Suprapubic skin (tissue), 4 donors: ENCODE results near the gene MAD1L1. TPM values are rescaled to one million over a fixed set of nuclear protein-coding genes. Genes with fewer than 3 reads are reported as not detected.

Experiments used
- DNase-seq, 2 donors: peaks; one replicate each; pipeline ENCODE4 v3.0.0-alpha.2; 2019; ENCODE audit warnings: low spot score in 2 of 2
- H3K27ac ChIP-seq: fragments of 200-600 bp; sonication (generic); one replicate; pipeline ENCODE4 v1.5.1; 2019
- H3K27me3 ChIP-seq: fragments of 200-600 bp; sonication (generic); one replicate; pipeline ENCODE4 v1.5.1; 2019
- H3K36me3 ChIP-seq: fragments of 200-600 bp; sonication (generic); one replicate; pipeline ENCODE4 v1.5.1; 2019
- H3K4me1 ChIP-seq: fragments of 200-600 bp; sonication (generic); one replicate; pipeline ENCODE4 v1.5.1; 2019
- H3K4me3 ChIP-seq: fragments of 200-600 bp; sonication (generic); one replicate; pipeline ENCODE4 v1.5.1; 2019; ENCODE audit warnings: mild to moderate bottlenecking
- H3K9me3 ChIP-seq: fragments of 200-600 bp; sonication (generic); one replicate; pipeline ENCODE4 v1.5.1; 2019
- CTCF ChIP-seq, 2 donors: fragments of 200-600 bp in 1 of 2; fragments of 450-650 bp in 1 of 2; sonication (generic) in 1 of 2; IDR thresholded peaks; one replicate each; pipeline ENCODE4 v1.5.1; 2016 to 2019; ENCODE audit warnings: antibody characterized with exemption in 2 of 2, mild to moderate bottlenecking in 1 of 2, moderate library complexity in 1 of 2
- EP300 ChIP-seq: sonication (generic); formaldehyde crosslinking; IDR thresholded peaks from one replicate; pipeline ENCODE4 v1.6.1; 2017; ENCODE audit warnings: antibody characterized with exemption
- POLR2A ChIP-seq, 2 donors: fragments of 450-650 bp; IDR thresholded peaks; one replicate each; pipeline ENCODE4 v1.6.1; 2017; ENCODE audit warnings: antibody characterized with exemption in 2 of 2, mild to moderate bottlenecking in 2 of 2, moderate library complexity in 2 of 2
- POLR2AphosphoS5 ChIP-seq, 3 donors: sonication (generic); formaldehyde crosslinking; IDR thresholded peaks; one replicate each; pipeline ENCODE4 v1.6.1; 2017; ENCODE audit warnings: antibody characterized with exemption in 3 of 3
- WGBS: methylation state at CpG from one replicate; pipeline ENCODE4 v1.1.5; 2018; 5-methylcytosine and 5-hydroxymethylcytosine counted together
- total RNA-seq, 4 donors: library from RNA; depleted of rRNA; stranded (reverse); fragments of >200 nt; gene quantifications; one replicate each; pipeline ENCODE4 v1.1.0, GENCODE V29; 2016

The MAD1L1 gene
- total RNA-seq, 4 donors from 2014 or later: 53.2 to 69.8 (median 62.2) TPM

GRCh38 chr7:1779445-1779844 lies 453.3 kb downstream of the MAD1L1 start:
- H3K4me1 ChIP-seq: peaks cover 6% of the 10 kb centered on the region
- TF ChIP-seq POLR2A (IDR thresholded peaks at IDR 0.05): no peak
- TF ChIP-seq EP300: no peak
- no peak for TF ChIP-seq CTCF (IDR thresholded peaks at IDR 0.05)
- TF ChIP-seq POLR2AphosphoS5 (IDR thresholded peaks at IDR 0.05): no peak
- peaks cover 5% of the 10 kb centered on the region for H3K9me3 ChIP-seq
- peak in 1 of 2 donors; percentile 14 for DNase-seq
- H3K36me3 ChIP-seq: no peaks in the 10 kb centered on the region
- H3K27ac ChIP-seq: no peak overlapping the region
- 90% methylated on average over 14 of the region's 14 CpGs for WGBS
- H3K4me3 ChIP-seq: no peak overlapping the region
- peaks cover 5% of the 10 kb centered on the region for H3K27me3 ChIP-seq

- WGBS: 88% methylated on average over 6 of the region's 6 CpGs
- Histone ChIP-seq H3K9me3 (peaks cover 5% of the 10 kb centered on the region), H3K27me3 (peaks cover 5% of the 10 kb centered on the region), H3K36me3 (no peaks in the 10 kb centered on the region), H3K27ac (no peak overlapping the region), H3K4me1 (peaks cover 3% of the 10 kb centered on the region), H3K4me3 (no peak overlapping the region)
- TF ChIP-seq CTCF (IDR thresholded peaks at IDR 0.05): no peak
- no peak for TF ChIP-seq POLR2A (IDR thresholded peaks at IDR 0.05)
- no peak for TF ChIP-seq POLR2AphosphoS5 (IDR thresholded peaks at IDR 0.05)
- no peak for TF ChIP-seq EP300
- DNase-seq: no peak
Measured at GRCh38 chr7:1777122-1777521, 455.6 kb downstream of the MAD1L1 start.

GRCh38 chr7:1775389-1775788 lies 457.4 kb downstream of the MAD1L1 start:
- Histone ChIP-seq H3K4me1 (no peaks in the 10 kb centered on the region), H3K36me3 (no peaks in the 10 kb centered on the region), H3K27me3 (peaks cover 5% of the 10 kb centered on the region), H3K27ac (no peak overlapping the region), H3K4me3 (no peak overlapping the region), H3K9me3 (peaks cover 5% of the 10 kb centered on the region)
- no peak for TF ChIP-seq EP300
- no peak for TF ChIP-seq CTCF (IDR thresholded peaks at IDR 0.05)
- no peak for TF ChIP-seq POLR2AphosphoS5 (IDR thresholded peaks at IDR 0.05)
- no peak for TF ChIP-seq POLR2A (IDR thresholded peaks at IDR 0.05)
- DNase-seq: no peak
- 76% methylated on average over 4 of the region's 4 CpGs for WGBS

- 95% methylated on average over 6 of the region's 6 CpGs for WGBS
- no peaks in the 10 kb centered on the region for H3K4me1 ChIP-seq
- DNase-seq: peak in 1 of 2 donors; percentile 5
- no peak overlapping the region for H3K4me3 ChIP-seq
- no peak overlapping the region for H3K27ac ChIP-seq
- H3K36me3 ChIP-seq: no peaks in the 10 kb centered on the region
- no peaks in the 10 kb centered on the region for H3K27me3 ChIP-seq
- TF ChIP-seq POLR2A (IDR thresholded peaks at IDR 0.05) (no peak), CTCF (IDR thresholded peaks at IDR 0.05) (no peak), POLR2AphosphoS5 (IDR thresholded peaks at IDR 0.05) (no peak), EP300 (no peak)
- H3K9me3 ChIP-seq: no peaks in the 10 kb centered on the region
Measured at GRCh38 chr7:1770331-1770730, 462.4 kb downstream of the MAD1L1 start.

GRCh38 chr7:1769286-1770200 lies 463.2 kb downstream of the MAD1L1 start:
- no peaks in the 10 kb centered on the region for H3K36me3 ChIP-seq
- peak in 1 of 2 donors; percentile 74 for DNase-seq
- TF ChIP-seq POLR2A (IDR thresholded peaks at IDR 0.05) (no peak), POLR2AphosphoS5 (IDR thresholded peaks at IDR 0.05) (no peak), CTCF (IDR thresholded peaks at IDR 0.05) (no peak), EP300 (no peak)
- no peak overlapping the region for H3K27ac ChIP-seq
- H3K9me3 ChIP-seq: no peaks in the 10 kb centered on the region
- WGBS: 94% methylated on average over 54 of the region's 54 CpGs
- no peaks in the 10 kb centered on the region for H3K4me1 ChIP-seq
- H3K27me3 ChIP-seq: no peaks in the 10 kb centered on the region
- H3K4me3 ChIP-seq: no peak overlapping the region
